NCI-H1694 treated with DMSO at 0.1 percent for 48 hours (cell line): Measurements from ENCODE around the gene ETV4.
"Not testable (repeated sequence)": the region's sequence is repeated elsewhere in the genome, so short reads cannot be mapped to it uniquely, and the experiment has no call there.

Experiments used
- DNase-seq: peaks from one replicate; lab custom pipeline; 2025; lab: John Stamatoyannopoulos, UW

The ETV4 gene

DNA sequence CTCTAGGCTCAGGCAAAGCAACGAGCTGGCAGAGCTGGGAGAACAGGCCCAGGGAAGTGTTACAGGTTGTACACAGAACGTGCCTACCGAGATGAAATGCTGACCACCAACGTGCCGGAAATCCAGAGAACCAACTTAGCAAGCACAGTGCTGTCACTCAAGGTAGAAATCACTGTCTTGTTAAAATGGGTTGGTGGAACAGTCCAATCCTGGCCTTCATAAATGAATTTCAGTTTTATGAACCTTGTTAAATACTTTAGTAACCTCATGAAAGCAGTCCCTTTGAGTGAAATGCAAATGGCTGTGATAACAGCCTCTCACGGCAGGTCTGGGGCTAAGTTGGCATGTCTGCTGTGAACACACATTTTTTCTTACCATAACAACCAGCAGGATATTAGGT, 29.0 kb downstream of the ETV4 start:
- no peak for DNase-seq

GRCh38 chr17:43515656-43516055, 30.5 kb downstream of the ETV4 start:
- DNase-seq: peak; percentile 72

GRCh38 chr17:43511199-43511598, 34.9 kb downstream of the ETV4 start:
- not testable (repeated sequence) for DNase-seq

GRCh38 chr17:43509440-43509839, 36.7 kb downstream of the ETV4 start:
- not testable (repeated sequence) for DNase-seq

- no peak for DNase-seq
Measured at GRCh38 chr17:43490621-43491020, 55.5 kb downstream of the ETV4 start.

DNA sequence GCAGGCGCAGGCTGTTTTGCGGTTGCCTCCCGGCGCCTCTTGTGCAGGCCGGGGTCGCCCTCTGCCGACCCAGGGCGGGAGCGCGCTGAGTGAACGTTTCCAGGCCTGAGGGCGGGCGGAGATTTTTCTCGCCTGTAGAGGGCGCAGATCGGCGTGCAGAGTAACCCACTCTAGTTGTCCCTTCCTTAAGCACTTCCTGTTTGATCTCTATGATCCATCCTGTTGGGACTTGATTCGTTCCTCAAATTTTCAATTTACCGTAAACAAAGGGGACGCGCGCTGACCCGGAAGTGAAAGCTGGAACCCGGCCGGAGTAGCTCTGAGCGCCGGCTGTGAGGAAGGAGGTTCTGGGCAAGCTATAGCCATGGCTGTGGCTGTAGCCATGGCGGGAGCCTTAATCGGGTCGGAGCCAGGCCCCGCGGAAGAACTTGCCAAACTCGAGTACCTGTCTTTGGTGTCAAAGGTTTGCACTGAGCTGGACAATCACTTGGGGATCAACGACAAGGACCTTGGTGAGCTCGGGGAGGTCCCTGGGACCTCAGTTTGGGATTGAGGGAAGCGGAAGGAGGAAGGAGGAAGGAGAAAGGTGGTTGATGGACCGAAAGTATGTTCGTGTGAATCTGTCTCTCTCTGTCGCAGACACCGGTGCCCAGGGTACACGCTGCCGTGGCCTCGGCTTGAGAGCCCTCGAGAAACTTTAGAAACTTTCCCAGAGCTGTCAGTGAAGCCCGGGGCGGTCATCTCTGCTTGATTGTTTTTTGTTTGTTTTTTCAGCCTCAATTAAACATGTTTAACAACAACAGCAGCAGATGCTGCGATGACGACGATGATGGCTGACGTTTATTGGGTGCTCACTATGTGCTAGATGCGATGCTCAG, 62.2 kb downstream of the ETV4 start, which contains the start of gene DHX8:
Gene DHX8 (plus strand): TSS at position 302 of the 878 bp plus-strand sequence. CDS start 63 bp downstream, at position 365.
- DNase-seq: peak; percentile 99

GRCh38 chr17:43482103-43483012, 63.8 kb downstream of the ETV4 start:
- no peak for DNase-seq

DNA sequence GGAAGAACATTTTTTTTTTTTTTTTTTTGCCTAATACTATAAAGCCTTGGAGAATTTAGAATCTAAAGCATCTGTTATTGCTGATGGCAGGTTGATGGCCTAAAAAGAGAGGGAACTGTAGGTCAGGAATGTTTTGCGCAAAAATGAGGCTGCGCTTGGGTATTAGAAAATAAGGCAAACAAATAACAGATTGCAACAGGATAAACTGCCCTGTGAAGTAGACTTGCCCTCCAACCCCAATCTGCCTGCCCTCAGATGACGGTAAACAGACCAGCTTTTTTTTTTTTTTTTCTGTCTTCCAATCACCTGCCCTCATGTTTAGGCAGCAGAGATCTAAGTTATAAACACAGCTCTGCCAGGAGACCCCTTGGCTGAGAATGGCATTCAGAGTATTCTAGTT, 66.2 kb downstream of the ETV4 start:
- DNase-seq: peak; percentile 76
